HG03095 (cell line): ENCODE results near the gene ARGLU1.

Experiments used
- ATAC-seq: cut with Tn5 transposase; IDR thresholded peaks from one replicate; pipeline ENCODE4 v1.9.1; 2021; ENCODE audit warnings: moderate library complexity; ENCODE audit not compliant: unreplicated experiment

Gene ARGLU1

GRCh38 chr13:106548064-106548696 is 19.8 kb downstream of the ARGLU1 start:
- ATAC-seq = no peak

GRCh38 chr13:106541826-106542225 is 26.1 kb downstream of the ARGLU1 start:
- ATAC-seq = no peak

GRCh38 chr13:106540613-106541012 is 27.3 kb downstream of the ARGLU1 start:
- ATAC-seq = no peak

GRCh38 chr13:106537521-106537920 is 30.4 kb downstream of the ARGLU1 start:
- ATAC-seq = no peak

- peak; percentile 30 for ATAC-seq
Observed at GRCh38 chr13:106536244-106537034, 31.5 kb downstream of the ARGLU1 start.

GRCh38 chr13:106535552-106536243 is 32.2 kb downstream of the ARGLU1 start, which contains the start of gene EFNB2:
TSS of gene EFNB2 (minus strand) at chr13:106535662. CDS start at chr13:106534964, 698 bp downstream.
- peak; percentile 97 for ATAC-seq

- ATAC-seq = peak; percentile 18
Observed at GRCh38 chr13:106534639-106535551, 33.0 kb downstream of the ARGLU1 start.

- ATAC-seq = no peak
Observed at GRCh38 chr13:106533943-106534638, 33.8 kb downstream of the ARGLU1 start.

- no peak for ATAC-seq
Observed at GRCh38 chr13:106533101-106533942, 34.6 kb downstream of the ARGLU1 start.

GRCh38 chr13:106532111-106532929 is 35.6 kb downstream of the ARGLU1 start:
- no peak for ATAC-seq

- ATAC-seq = no peak
Observed at GRCh38 chr13:106530980-106531481, 36.9 kb downstream of the ARGLU1 start.

GRCh38 chr13:106530171-106530851 is 37.6 kb downstream of the ARGLU1 start:
- ATAC-seq = no peak

GRCh38 chr13:106529415-106530170 is 38.3 kb downstream of the ARGLU1 start:
- no peak for ATAC-seq

GRCh38 chr13:106528718-106529414 is 39.1 kb downstream of the ARGLU1 start:
- ATAC-seq = no peak

GRCh38 chr13:106527826-106528225 is 40.1 kb downstream of the ARGLU1 start:
- no peak for ATAC-seq

GRCh38 chr13:106527445-106527801 is 40.5 kb downstream of the ARGLU1 start:
- no peak for ATAC-seq
